Activated T-cell treated with anti-CD3 and anti-CD28 coated beads, Interleukin-2, amount 50 U/mL, for 72 hours (primary cell): Measurements from ENCODE around the gene FAM241B. TPM values are rescaled to one million over a fixed set of nuclear protein-coding genes. Genes with fewer than 3 reads are reported as not detected.
A peak's percentile ranks its signal among the peaks of the same experiment; 100 is the strongest.

Source experiments
- ATAC-seq, 2 donors: fragments of 150-1000 bp; cut with Tn5 transposase; replicated peaks in 1 of 2; 2 replicates each; pipeline ENCODE4 v1.10.0; 2021; ENCODE audit warnings: moderate library complexity in 2 of 2, mild to moderate bottlenecking in 1 of 2
- DNase-seq, 2 donors: peaks; one replicate each; pipeline ENCODE4 v3.0.0; 2021 to 2022; ENCODE audit warnings: mixed read lengths in 1 of 2
- H3K27ac Mint-ChIP-seq: one replicate; pipeline ENCODE4 v1.8.0; 2022; ENCODE audit warnings: mild to moderate bottlenecking, moderate library complexity, mixed read lengths
- H3K27me3 Mint-ChIP-seq: one replicate; pipeline ENCODE4 v1.8.0; 2022; ENCODE audit warnings: low read depth, mixed read lengths
- H3K36me3 Mint-ChIP-seq, 2 donors: one replicate each; pipeline ENCODE4 v1.8.0; 2022; ENCODE audit warnings: mixed read lengths in 2 of 2, mild to moderate bottlenecking in 1 of 2; ENCODE audit not compliant: insufficient read depth in 2 of 2
- H3K4me1 Mint-ChIP-seq: one replicate; pipeline ENCODE4 v1.8.0; 2022; ENCODE audit warnings: low read depth, mixed read lengths
- H3K4me3 Mint-ChIP-seq, 2 donors: one replicate each; pipeline ENCODE4 v1.8.0; 2022; ENCODE audit warnings: mild to moderate bottlenecking in 2 of 2, mixed read lengths in 2 of 2, moderate library complexity in 2 of 2
- H3K9me3 Mint-ChIP-seq, 2 donors: one replicate each; pipeline ENCODE4 v1.8.0; 2022; ENCODE audit warnings: mixed read lengths in 2 of 2
- total RNA-seq, 2 donors: library from RNA; stranded (reverse); gene quantifications; one replicate each; pipeline ENCODE4 v1.2.3, GENCODE V29; 2022

FAM241B gene
- total RNA-seq, 2 donors from 2014 or later = 10.9 to 11.8 TPM

DNA sequence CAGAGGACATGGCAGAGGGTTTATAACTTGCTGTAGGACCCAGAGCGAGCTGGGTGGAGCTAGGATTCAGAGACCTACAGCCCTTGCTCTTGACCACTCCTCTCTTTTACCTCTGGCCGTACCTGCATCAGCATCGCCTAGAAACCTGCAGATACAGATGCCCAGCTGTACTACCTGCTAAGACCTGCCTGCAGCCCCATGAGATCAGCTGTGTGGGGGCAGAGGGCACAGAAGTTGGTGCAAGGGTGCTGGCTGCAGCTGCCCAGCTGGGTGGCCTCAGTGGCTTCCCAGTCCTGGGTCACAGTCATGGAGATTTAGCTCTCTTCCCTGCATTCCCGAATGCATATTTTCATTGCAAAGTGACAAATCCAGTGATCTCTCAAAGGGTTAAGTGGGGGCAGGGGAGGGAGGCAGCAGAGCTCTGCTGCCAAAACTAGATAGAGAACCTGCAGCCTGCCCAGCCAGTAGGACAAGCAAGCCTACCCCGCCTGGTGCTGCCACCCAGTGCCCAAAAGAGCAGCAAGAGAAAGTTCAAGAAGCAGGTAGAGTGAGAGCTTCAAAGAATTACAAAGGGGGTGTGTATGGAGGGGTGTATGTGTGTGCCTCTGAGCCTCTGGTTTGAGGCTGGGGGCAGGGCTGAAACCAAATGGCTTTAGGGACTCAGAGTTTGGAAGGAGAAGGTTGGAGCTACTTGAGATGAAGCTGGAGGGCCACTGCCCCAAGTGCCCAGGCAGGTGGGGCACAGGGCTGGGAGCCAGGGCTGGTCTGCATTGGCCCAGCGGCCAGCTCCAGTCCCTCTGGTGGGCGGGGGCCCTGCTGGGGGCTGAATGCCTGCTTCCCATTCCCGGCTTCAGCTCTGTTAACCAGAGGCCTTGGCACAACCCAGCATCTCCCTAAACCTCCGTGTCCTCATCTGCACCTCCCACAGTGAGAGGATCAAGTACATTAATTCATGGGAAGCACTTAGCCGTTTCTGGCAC is 6.9 kb downstream of the FAM241B start:
- no peak overlapping the region for H3K4me3 Mint-ChIP-seq
- no peak overlapping the region for H3K27ac Mint-ChIP-seq
- H3K9me3 Mint-ChIP-seq = no peaks in the 10 kb centered on the region
- peaks cover 0 to 2% of the 10 kb centered on the region in 2 donors for H3K36me3 Mint-ChIP-seq
- DNase-seq (peak; percentile 23 to 32), ATAC-seq (no peak)
- no peaks in the 10 kb centered on the region for H3K4me1 Mint-ChIP-seq
- H3K27me3 Mint-ChIP-seq = no peaks in the 10 kb centered on the region

DNA sequence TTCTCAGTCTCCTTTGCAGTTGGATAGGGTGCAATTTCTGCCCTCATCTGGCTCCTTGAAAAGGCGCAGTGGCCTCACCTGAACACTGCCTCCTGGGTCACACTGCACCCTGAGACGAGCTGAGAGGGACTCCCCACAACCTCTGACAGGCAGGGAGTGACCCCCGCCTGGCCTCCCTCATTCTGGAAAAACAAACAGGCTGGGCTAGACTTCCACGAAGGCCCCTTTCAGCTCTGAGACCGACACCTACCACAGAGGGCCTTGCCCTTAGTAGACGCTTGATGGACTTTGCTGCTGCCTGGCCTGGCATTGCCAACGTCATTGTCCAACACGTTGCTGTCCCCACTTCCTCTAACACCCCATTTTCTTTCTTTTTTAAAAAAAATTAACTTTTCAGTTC is 8.6 kb downstream of the FAM241B start:
- H3K4me3 Mint-ChIP-seq = no peak overlapping the region
- H3K36me3 Mint-ChIP-seq = no peaks in the 10 kb centered on the region
- no peak overlapping the region for H3K27ac Mint-ChIP-seq
- H3K4me1 Mint-ChIP-seq = no peaks in the 10 kb centered on the region
- no peak for DNase-seq
- no peaks in the 10 kb centered on the region for H3K27me3 Mint-ChIP-seq
- no peak for ATAC-seq
- H3K9me3 Mint-ChIP-seq = no peaks in the 10 kb centered on the region

DNA sequence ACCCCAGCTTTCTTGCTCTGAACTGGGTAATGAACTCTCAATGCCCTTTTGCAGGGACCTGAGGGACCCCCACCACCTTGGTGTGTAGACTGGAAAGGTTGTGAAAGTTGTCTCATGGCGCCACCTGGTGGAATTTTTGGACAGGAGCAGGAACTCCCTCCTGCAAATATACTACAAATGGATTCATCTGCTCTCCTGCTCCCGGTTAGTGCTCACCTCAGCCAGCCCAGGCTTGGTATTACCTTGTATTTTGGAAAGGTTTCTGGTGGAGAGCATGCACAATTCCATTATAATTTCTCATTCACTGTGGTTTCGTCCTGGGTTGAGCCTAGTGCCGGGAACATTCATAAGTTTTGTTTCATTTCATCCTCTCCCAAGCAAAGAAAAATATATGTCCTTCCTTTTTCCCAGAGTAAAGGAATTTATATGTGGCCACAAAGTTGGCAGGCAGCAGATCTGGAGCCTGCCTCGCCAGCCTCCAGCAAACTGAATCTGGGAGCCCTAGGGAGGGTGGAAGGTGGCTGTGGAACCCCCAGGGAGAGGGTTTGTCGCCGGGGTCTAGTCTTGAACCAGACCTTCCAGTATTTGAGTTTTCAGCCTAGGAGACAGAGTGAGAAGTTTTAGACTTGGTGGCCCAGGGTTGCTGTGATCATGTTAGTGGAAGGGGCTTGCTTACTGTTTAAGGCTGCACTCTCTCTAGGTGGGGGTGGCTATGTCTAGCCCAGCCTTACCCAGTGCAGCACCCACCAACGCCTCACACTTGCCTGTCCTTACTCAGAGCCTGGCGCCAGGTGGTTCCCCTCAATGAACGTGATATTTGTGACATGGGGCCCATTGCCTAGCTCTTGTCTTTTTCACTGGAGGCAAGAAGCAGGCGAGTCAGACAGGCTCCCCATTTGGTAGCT is 9.5 kb downstream of the FAM241B start:
- Mint-ChIP-seq H3K9me3 (no peaks in the 10 kb centered on the region), H3K27me3 (no peaks in the 10 kb centered on the region)
- DNase-seq = peak; percentile 67 to 69

DNA sequence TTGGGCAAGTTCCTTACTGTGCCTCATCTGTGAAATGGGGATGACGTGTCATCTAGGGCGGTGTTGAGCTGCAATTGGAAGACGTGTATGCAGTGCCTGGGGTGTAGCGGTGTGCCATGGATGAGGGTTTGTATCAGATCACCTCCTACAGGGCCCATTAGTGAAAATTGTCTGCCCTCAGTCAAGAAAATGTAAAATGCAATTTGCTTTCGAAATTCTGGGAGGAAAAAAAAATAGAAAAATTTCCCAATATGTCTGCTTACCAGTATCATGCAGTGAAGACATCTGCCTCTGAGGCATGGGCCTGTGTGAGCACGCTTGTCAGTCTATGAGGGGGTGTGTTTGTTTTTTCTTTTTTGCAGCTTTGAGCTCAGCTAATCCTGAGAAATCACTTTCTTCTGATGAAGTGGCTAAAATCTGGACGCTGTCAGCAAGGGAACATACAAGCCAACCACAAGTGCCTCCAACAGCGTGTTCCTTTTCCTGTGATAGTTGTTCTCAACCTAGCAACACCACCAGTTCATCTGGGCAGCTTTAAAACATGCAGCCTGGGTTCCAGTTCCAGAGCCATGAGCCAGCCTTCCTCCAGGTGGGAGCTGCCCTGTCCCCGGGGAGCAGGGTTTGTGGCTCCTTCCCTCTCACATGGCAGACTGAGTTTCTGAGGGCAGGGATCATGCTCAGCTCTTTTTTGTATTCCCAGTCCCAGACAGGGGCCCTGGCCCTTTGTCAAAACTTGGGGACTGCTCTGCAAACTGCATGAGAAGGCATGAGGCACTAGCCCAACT is 10.3 kb downstream of the FAM241B start:
- Mint-ChIP-seq H3K4me3 (no peak overlapping the region), H3K27me3 (no peaks in the 10 kb centered on the region), H3K27ac (no peak overlapping the region), H3K36me3 (no peaks in the 10 kb centered on the region), H3K9me3 (no peaks in the 10 kb centered on the region), H3K4me1 (no peaks in the 10 kb centered on the region)
- ATAC-seq (no peak), DNase-seq (no peak)

More for the DNA sequence above, 9.5 kb downstream of the FAM241B start:
- H3K36me3 Mint-ChIP-seq = no peaks in the 10 kb centered on the region
- H3K27ac Mint-ChIP-seq = no peak overlapping the region
- H3K4me3 Mint-ChIP-seq = no peak overlapping the region
- H3K4me1 Mint-ChIP-seq = no peaks in the 10 kb centered on the region
- ATAC-seq = peak; percentile 67 to 68

DNA sequence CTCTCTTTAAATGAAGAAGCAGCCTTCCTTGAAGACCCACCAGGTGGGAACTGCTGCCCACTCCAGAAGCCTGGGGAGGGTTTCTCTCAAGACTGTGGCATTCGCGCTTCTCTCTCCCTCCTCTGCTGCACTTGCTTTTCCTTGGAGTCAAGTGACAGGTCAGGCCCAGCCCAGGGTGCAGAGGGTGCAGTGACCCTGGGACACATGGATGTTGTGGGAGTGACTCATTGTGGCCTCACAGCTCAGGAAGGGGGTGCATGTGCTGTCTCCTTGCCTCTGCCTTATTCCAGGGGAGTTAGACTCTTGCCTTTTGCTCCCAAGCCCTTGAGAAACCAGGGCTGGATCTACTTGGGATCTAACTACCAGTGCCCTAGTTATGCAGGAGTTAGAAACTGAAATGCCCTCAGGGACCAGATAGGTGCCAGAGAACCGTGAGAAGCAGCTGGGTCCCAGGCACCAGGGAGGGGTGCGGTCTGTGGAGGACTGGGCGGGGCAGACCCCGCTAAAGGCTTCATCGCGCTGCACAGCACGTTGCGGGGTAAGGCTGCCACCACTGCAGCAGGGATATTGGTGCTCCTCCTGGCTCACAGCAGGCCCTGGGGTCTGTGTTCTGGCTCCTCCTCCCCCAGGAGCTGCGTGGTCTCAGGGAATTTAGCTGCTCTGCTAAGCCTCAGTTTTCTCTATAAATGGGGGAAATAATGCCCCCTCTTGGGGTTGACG is 11.4 kb downstream of the FAM241B start:
- no peak for DNase-seq
- ATAC-seq = no peak
- H3K27me3 Mint-ChIP-seq = no peaks in the 10 kb centered on the region
- no peak overlapping the region for H3K27ac Mint-ChIP-seq
- no peaks in the 10 kb centered on the region for H3K36me3 Mint-ChIP-seq
- H3K4me1 Mint-ChIP-seq = no peaks in the 10 kb centered on the region
- H3K9me3 Mint-ChIP-seq = no peaks in the 10 kb centered on the region
- no peak overlapping the region for H3K4me3 Mint-ChIP-seq

DNA sequence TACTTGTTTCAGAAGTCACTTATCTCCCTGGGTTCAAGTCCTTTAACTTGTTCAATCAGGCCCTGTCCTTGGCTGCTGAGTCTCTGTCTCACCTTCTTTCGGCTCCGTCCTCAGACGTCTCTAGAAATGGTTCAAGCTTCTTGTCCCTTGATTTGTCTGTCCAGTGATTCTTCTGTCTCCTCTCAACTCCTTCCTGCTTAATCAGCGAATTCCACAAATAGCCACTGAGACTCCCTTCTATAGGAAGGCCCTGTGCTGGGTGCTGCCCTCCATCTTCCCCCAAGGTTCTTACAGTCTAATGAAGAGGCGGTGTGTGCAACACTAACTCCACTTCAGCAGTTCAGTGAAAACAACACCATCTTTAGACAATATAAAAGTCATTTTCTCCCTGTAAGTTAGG is 12.7 kb downstream of the FAM241B start:
- H3K4me3 Mint-ChIP-seq = no peak overlapping the region
- H3K27me3 Mint-ChIP-seq = no peaks in the 10 kb centered on the region
- no peaks in the 10 kb centered on the region for H3K36me3 Mint-ChIP-seq
- no peaks in the 10 kb centered on the region for H3K9me3 Mint-ChIP-seq
- H3K4me1 Mint-ChIP-seq = no peaks in the 10 kb centered on the region
- ATAC-seq (no peak), DNase-seq (no peak)
- H3K27ac Mint-ChIP-seq = no peak overlapping the region

DNA sequence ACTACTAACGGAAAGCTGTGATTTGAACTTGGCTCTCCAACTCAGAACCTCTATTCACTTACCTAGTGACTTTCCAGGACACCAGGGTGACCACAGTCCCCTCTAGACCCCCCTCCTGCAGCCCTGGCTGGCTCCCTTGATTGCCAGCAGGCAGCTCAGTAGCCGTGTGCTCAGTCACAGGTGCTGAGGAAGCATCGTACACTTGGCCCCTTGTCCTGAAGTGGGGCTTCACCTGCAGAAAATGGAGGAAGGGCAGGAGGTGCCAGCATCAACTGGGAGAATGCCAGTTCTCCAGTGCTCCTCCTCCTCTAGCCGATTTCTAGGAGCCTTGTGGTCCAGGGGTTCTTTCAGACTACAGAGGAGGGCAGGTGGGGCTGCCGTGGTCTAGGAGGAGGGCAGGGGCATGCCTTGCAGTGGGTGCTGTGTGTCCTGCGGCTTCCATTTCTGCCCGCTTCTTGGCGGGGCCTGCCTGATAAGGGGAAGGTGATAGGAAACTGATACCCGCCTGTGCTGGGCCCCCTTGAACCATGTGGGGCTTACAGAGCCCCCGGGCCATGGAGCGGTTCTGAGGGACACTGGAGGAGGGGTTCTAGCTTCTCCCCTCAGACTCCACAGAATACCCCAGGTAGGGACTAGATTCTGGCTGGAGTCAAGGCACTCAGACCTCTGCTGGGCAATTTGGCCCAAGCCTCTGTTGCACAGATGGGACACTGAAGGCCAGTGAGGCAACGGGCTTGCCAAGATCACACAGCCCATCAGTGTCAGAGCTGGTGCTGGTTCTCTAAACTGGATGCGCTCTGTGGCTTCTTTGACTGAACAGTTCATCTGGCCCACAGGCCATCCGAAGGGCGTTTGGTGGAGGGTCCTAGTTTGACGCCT is 14.0 kb downstream of the FAM241B start:
- no peak for DNase-seq
- Mint-ChIP-seq H3K4me3 (no peak overlapping the region), H3K4me1 (no peaks in the 10 kb centered on the region), H3K36me3 (no peaks in the 10 kb centered on the region), H3K27ac (no peak overlapping the region), H3K9me3 (no peaks in the 10 kb centered on the region), H3K27me3 (no peaks in the 10 kb centered on the region)
- ATAC-seq = no peak

DNA sequence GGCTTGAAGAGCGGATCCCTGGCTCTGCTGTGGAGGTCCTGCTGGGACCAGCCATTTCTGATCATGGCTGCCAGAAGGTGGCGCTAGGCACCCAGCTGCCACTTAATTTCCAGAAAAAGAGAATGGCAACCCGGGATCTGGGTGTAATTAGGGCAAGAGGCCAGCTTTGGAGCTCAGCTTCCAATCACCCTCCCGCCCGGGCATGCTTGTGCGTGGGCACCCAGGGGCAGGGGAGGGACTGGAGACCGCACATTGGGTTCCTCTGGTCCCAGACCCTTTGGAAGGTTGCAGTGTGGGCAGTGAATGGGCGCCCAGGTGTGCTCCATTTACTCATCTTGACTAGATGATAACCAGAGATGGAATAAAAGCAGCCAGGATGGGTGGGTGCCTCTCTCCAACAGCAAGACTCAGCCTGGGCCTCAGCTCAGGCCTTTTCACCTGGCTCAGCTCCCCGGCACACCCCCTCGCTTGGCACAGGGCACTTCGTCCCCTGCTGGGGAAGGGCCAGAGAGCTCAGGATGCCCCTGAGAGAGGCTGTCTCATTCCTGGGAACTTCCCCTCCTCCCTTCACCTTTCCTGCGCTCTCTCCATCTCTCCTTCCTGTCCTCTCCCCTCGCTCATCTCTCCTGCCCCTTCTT is 14.7 kb downstream of the FAM241B start:
- no peaks in the 10 kb centered on the region for H3K9me3 Mint-ChIP-seq
- DNase-seq (peak; percentile 39 to 53), ATAC-seq (peak in 1 of 2 donors; percentile 43)
- no peaks in the 10 kb centered on the region for H3K36me3 Mint-ChIP-seq
- no peaks in the 10 kb centered on the region for H3K4me1 Mint-ChIP-seq
- H3K27me3 Mint-ChIP-seq = no peaks in the 10 kb centered on the region
- no peak overlapping the region for H3K27ac Mint-ChIP-seq
- no peak overlapping the region for H3K4me3 Mint-ChIP-seq

DNA sequence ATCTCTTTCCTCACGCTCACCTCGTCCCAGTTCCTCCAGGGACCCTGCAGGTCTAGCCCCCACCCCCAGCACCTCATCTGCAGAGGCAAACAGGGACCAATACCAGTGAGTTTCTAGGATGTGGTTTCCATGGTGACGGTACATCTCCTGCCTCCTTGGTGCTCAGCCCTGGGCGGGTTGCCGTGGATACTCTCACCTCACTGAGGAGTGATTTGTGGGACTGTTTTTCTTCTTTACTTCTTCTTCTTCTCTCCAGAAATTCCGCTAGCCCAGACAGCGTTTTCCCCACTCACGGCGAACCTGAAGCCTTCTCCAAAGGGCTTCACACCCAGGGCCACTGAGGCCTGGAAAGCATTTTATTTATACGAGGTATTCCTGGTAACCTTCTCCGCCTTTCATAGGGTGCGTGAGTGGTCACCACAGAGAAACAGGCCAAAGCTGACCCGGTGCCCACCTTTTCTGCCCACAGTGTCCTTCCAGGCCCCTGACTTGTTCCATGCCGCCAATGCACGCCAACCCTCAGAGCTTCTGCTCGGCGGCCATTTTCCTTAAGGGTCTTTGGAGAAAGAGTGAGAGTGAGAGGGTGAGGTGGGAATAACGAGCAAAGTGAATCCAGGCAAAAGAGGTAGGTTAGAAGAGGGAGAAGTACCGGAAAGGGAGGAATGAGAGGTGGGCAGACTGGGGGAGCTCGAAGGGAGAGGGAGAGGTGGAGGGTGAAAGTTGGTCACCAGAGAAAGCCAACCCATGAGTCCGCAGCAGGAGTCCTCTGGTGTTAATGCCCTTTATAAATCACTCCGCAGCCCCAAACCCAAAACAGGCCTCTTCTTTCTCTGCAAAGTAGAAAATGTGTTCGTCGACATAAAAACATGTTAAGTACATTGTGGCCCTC is 15.5 kb downstream of the FAM241B start:
- peaks cover under 1% of the 10 kb centered on the region for H3K4me1 Mint-ChIP-seq
- H3K27me3 Mint-ChIP-seq = no peaks in the 10 kb centered on the region
- DNase-seq (no peak), ATAC-seq (no peak)
- no peak overlapping the region for H3K27ac Mint-ChIP-seq
- H3K9me3 Mint-ChIP-seq = no peaks in the 10 kb centered on the region
- H3K4me3 Mint-ChIP-seq = no peak overlapping the region
- no peaks in the 10 kb centered on the region for H3K36me3 Mint-ChIP-seq

DNA sequence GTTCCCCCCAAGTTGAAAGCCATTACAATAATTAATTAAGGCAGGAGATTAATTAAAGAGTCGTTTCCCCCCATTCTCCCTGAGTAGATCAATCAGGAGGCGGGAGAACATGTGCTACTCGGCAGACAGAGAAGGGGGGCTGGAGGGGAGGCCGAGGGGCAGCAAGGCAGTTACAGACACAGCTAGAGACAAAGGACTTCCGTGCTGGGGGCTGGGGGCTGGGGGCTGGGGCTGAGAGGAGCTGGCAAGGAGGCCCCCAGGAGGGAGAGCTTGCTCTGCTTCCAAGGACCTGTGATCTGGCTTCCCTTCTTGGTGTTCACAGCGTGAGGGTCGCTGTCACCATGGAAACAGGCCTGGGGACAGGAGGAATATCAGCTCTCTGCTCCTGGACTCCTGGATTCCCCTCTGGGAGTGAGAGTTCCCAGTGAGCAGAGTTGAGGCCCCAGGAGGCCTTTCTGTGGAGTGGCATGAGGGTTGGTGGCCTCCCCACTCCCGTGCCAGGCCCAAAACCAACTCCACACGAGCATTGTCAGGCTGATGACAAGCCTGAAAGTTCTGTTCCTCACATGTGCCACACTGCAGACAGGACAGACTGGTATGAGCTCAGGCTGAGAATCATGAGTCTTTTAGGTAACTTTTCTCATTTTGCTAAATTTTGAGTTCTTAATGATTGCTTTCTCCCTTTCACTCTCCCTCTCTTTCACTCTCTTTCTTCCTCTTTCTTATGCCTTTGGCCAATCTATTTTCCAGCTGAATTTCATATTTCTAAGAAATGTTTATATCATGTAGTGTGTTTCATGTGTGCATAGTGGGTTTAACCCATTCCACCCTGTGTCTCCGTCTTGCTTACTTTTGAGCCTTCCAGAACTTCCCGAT is 16.4 kb downstream of the FAM241B start:
- no peaks in the 10 kb centered on the region for H3K9me3 Mint-ChIP-seq
- ATAC-seq (no peak), DNase-seq (no peak)
- H3K27ac Mint-ChIP-seq = no peak overlapping the region
- no peaks in the 10 kb centered on the region for H3K27me3 Mint-ChIP-seq
- no peaks in the 10 kb centered on the region for H3K36me3 Mint-ChIP-seq
- no peak overlapping the region for H3K4me3 Mint-ChIP-seq
- H3K4me1 Mint-ChIP-seq = peaks cover 7% of the 10 kb centered on the region
